ENCODE measurements around the gene SRL. TPM values are rescaled to one million over a fixed set of nuclear protein-coding genes. Genes with fewer than 3 reads are reported as not detected.

The SRL gene
- total and polyA plus RNA-seq, 2 of the 8 experiments (the other 6 are each of a cell fraction or from before 2014, with no cell fraction given), result 0.05 TPM; not detected in 1

DNA sequence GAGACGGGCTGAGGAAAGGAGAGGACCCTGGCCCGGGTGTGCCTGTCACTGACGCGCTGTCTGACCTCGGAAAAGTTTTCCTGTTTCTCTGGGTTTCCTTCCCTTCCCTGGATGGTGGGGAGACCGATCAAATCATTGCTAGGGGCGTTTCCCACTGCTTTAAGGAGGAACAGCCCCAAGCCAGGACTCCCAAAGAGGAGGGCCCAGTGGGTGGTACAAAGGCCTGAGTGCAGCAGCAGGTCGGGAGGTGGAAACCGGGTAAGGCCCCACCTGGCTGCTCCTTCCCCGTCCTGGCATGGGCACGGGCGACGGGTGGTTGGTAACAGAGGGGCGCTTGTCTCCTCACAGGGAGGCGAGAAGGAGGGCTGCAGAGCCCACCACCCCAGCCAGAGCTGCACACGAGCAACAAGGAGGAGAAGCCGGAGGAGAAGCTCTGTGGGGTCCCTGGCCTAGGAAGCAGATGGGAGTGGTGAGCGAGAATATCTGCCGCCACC is 2.2 kb downstream of the SRL start (continued):
- TF ChIP-seq POU5F1 (IDR thresholded peaks at IDR 0.05; ENCODE audit: low read depth, low read length), result no peak
- no peak for TF ChIP-seq CBX5 (IDR thresholded peaks at IDR 0.05; ENCODE audit: low read depth, low read length)
- TF ChIP-seq CBX8 (IDR thresholded peaks at IDR 0.05; ENCODE audit: borderline replicate concordance, low read depth, low read length), result no peak

Measured in H1 (cell line).